Astrocyte of the spinal cord (primary cell): Measurements from ENCODE around the gene STKLD1.
A peak's percentile ranks its signal among the peaks of the same experiment; 100 is the strongest.

Experiments used
- DNase-seq: peaks from one replicate; pipeline ENCODE4 v3.0.0; 2011; ENCODE audit warnings: low read depth, low spot score
- H3K4me3 ChIP-seq: 2 replicates; pipeline ENCODE4 v1.5.1; 2011; ENCODE audit warnings: low read depth, mild to moderate bottlenecking, low read length, moderate library complexity
- in situ Hi-C: cut with HindIII; loops from 2 replicates; pipeline ENCODE4 v1.10.0; 2017; ENCODE audit warnings: low sequenced_read_pairs
- TF ChIP-seq, protein P1 (sequence below): IDR thresholded peaks from 2 replicates; pipeline ENCODE4 v1.5.1; 2012; ENCODE audit warnings: low read depth, mild to moderate bottlenecking, low read length, inconsistent platforms

STKLD1 gene

GRCh38 chr9:133397895-133398294 lies 21.7 kb downstream of the STKLD1 start:
- no peak for DNase-seq
- in situ Hi-C loops, result no loop called here
- TF ChIP-seq, protein P1, sequence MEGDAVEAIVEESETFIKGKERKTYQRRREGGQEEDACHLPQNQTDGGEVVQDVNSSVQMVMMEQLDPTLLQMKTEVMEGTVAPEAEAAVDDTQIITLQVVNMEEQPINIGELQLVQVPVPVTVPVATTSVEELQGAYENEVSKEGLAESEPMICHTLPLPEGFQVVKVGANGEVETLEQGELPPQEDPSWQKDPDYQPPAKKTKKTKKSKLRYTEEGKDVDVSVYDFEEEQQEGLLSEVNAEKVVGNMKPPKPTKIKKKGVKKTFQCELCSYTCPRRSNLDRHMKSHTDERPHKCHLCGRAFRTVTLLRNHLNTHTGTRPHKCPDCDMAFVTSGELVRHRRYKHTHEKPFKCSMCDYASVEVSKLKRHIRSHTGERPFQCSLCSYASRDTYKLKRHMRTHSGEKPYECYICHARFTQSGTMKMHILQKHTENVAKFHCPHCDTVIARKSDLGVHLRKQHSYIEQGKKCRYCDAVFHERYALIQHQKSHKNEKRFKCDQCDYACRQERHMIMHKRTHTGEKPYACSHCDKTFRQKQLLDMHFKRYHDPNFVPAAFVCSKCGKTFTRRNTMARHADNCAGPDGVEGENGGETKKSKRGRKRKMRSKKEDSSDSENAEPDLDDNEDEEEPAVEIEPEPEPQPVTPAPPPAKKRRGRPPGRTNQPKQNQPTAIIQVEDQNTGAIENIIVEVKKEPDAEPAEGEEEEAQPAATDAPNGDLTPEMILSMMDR, result no peak
- H3K4me3 ChIP-seq, result no peak overlapping the region

DNA sequence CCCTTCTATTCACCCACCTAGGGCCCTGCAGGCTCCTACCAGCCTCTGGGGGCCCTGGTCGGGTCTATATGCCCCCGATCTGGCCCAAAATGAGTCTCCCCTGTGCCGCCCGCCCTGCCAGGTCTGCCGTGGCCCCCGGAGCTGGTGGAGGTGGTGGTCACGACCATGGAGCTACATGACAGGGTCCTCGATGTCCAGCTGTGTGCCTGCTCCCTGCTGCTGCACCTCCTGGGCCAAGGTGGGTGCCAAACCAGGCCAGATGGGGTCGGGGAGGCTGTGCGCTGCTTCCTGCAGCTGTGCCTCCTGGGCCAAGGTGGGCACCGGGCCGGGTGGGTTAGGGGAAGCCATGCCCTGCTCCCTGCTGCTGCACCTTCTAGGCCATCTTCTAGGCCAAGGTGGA lies 24.1 kb downstream of the STKLD1 start:
- DNase-seq, result no peak
- TF ChIP-seq, protein P1, result no peak
- in situ Hi-C loops, result no loop called here
- no peak overlapping the region for H3K4me3 ChIP-seq

GRCh38 chr9:133401588-133401987 lies 25.4 kb downstream of the STKLD1 start:
- in situ Hi-C loops, result no loop called here
- no peak for DNase-seq
- H3K4me3 ChIP-seq, result no peak overlapping the region
- TF ChIP-seq, protein P1, result no peak

- TF ChIP-seq, protein P1, result no peak
- in situ Hi-C loops, result no loop called here
- DNase-seq, result no peak
- no peak overlapping the region for H3K4me3 ChIP-seq
These were observed 26.5 kb downstream of the STKLD1 start for GRCh38 chr9:133402689-133403088.

GRCh38 chr9:133403766-133404453 lies 27.7 kb downstream of the STKLD1 start:
- H3K4me3 ChIP-seq, result no peak overlapping the region
- TF ChIP-seq, protein P1, result peak; percentile 56
- DNase-seq, result no peak
- in situ Hi-C loops, result no loop called here

- no peak for DNase-seq
- TF ChIP-seq, protein P1, result no peak
- in situ Hi-C loops, result no loop called here
- no peak overlapping the region for H3K4me3 ChIP-seq
These were observed 28.4 kb downstream of the STKLD1 start for GRCh38 chr9:133404454-133405002.
